GM23338 (cell line): ENCODE data around the gene CCDC50.

ENCODE experiments used
- CREB1 ChIP-seq: fragments of 250-450 bp; sonication (Bioruptor Pico); IDR thresholded peaks from 2 replicates; pipeline ENCODE4 v1.5.0; 2020; ENCODE audit warnings: low read depth, mild to moderate bottlenecking, moderate library complexity
- CTCF ChIP-seq, 2 experiments: fragments of 200-600 bp in 1 of 2; sonication (generic) in 1 of 2; conservative IDR thresholded peaks; 2 replicates each; pipeline versions ENCODE4 v1.5.1 to v1.6.1; 2016 to 2017; ENCODE audit warnings: antibody characterized with exemption in 2 of 2, low read depth in 2 of 2, mild to moderate bottlenecking in 2 of 2, moderate library complexity in 1 of 2
- EZH2 ChIP-seq: fragments of 200-600 bp; sonication (generic); IDR thresholded peaks from one replicate; pipeline ENCODE4 v1.8.0; 2017; ENCODE audit warnings: antibody characterized with exemption, mild to moderate bottlenecking, low read depth; ENCODE audit not compliant: unreplicated experiment
- EZH2phosphoT487 ChIP-seq: fragments of 200-600 bp; sonication (generic); IDR thresholded peaks from one replicate; pipeline ENCODE4 v1.8.1; 2018; ENCODE audit warnings: antibody characterized with exemption; ENCODE audit not compliant: unreplicated experiment
- NANOG ChIP-seq: IDR thresholded peaks from 2 replicates; pipeline ENCODE4 v1.6.1; 2016; ENCODE audit warnings: antibody characterized with exemption, borderline replicate concordance
- POLR2AphosphoS5 ChIP-seq: IDR thresholded peaks from 2 replicates; pipeline ENCODE4 v1.6.1; 2016; ENCODE audit warnings: antibody characterized with exemption, low read depth
- REST ChIP-seq: IDR thresholded peaks from one replicate; pipeline ENCODE4 v1.6.1; 2018; ENCODE audit warnings: antibody characterized with exemption; ENCODE audit not compliant: unreplicated experiment

- TF ChIP-seq CTCF (conservative IDR thresholded peaks at IDR 0.05; ENCODE audit: low read depth in 2 of 2) (no peak), EZH2phosphoT487 (no peak), CREB1 (CRISPR knock-in tag) (no peak), NANOG (no peak), EZH2 (no peak), POLR2AphosphoS5 (no peak), REST (no peak)
Observed at GRCh38 chr3:191440532-191440931, 111.3 kb downstream of the CCDC50 start.
